22Rv1 (cell line): ENCODE results near the gene DBF4.

Experiments
- ZFX ChIP-seq: fragments of 450-650 bp; IDR thresholded peaks from 2 replicates; pipeline ENCODE4 v1.6.1; 2017; ENCODE audit warnings: antibody characterized with exemption, borderline replicate concordance
- TF ChIP-seq, protein P1 (sequence below): fragments of 450-650 bp; IDR thresholded peaks from 2 replicates; pipeline ENCODE4 v1.5.1; 2017; ENCODE audit warnings: mild to moderate bottlenecking

- TF ChIP-seq, protein P1, sequence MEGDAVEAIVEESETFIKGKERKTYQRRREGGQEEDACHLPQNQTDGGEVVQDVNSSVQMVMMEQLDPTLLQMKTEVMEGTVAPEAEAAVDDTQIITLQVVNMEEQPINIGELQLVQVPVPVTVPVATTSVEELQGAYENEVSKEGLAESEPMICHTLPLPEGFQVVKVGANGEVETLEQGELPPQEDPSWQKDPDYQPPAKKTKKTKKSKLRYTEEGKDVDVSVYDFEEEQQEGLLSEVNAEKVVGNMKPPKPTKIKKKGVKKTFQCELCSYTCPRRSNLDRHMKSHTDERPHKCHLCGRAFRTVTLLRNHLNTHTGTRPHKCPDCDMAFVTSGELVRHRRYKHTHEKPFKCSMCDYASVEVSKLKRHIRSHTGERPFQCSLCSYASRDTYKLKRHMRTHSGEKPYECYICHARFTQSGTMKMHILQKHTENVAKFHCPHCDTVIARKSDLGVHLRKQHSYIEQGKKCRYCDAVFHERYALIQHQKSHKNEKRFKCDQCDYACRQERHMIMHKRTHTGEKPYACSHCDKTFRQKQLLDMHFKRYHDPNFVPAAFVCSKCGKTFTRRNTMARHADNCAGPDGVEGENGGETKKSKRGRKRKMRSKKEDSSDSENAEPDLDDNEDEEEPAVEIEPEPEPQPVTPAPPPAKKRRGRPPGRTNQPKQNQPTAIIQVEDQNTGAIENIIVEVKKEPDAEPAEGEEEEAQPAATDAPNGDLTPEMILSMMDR, result peak; percentile 10; the same call in 1 of the 2 replicates
- no peak for TF ChIP-seq ZFX
Measured at GRCh38 chr7:87926581-87927461, 50.5 kb downstream of the DBF4 start.
